Activated naive CD4-positive, alpha-beta T cell treated with Interleukin-2 at 50 U/mL for 16 hours (primary cell): ENCODE data around the gene KRTAP13-3.

Source experiments
- DNase-seq: peaks from one replicate; pipeline ENCODE4 v3.0.0-alpha.2; 2020

The KRTAP13-3 gene, protein sequence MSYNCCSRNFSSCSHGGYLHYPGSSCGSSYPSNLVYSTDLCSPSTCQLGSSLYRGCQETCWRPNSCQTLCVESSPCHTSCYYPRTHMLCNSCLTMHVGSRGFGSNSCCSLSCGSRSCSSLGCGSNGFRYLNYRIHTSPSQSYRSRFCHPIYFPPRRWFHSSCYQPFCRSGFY

DNA sequence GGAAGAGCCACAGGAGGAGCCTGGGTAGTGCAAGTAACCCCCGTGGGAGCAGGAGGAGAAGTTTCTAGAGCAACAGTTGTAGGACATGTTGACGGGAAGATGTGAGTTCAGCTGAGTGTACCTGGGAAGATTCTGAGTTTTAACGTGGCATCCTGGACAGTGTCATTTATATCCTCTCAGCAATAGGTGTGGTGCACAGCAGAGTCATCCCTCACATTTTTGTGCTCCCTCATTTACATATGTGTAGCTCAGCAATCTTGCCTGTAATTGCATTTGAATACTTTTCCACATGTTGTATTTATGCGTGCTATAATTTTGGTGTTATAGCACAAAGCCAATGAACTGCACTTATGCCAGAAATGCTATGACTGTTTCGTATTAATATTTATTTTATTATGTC, at the start of gene KRTAP13-3:
TSS of gene KRTAP13-3 (minus strand) at position 101 of the 400 bp plus-strand sequence. CDS start at position 87, 14 bp downstream.
- DNase-seq = no peak

DNA sequence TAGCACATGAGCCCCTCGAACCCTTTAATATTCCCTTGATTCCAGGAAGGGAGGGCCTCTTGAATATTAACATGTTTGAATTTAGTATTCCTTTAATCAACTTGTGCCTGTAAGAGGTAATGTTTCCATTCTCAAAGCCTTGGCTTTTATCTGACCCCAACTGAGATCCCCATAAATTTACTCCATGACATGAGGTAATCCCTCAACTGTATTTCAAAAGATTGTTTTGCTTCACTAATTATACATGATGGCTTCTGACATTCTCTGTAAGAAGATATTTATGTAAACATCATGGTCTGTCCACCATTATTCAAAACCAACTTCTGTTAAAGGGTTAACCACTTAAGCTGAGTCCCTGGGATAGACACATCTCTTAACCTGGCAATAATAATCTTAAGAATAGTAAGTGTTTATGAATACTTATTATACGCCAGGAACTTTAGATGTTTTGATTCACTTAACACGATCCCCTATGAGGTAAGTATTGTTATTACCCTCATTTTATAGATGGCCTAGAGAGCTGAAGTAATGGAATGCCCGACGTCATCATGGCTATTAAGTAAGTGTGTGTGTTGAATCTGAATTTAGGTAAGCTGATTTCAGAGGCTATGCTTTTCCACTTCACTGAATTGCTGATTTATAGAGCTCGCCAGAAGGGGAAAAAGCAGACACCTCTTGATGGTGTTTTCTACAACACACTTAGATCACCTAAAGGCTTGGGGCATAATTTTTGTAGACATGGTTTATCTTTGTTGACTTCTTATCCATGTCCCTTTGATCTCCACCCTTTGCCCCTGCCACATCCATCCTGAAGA, 43.4 kb upstream of the KRTAP13-3 start:
- DNase-seq = no peak

DNA sequence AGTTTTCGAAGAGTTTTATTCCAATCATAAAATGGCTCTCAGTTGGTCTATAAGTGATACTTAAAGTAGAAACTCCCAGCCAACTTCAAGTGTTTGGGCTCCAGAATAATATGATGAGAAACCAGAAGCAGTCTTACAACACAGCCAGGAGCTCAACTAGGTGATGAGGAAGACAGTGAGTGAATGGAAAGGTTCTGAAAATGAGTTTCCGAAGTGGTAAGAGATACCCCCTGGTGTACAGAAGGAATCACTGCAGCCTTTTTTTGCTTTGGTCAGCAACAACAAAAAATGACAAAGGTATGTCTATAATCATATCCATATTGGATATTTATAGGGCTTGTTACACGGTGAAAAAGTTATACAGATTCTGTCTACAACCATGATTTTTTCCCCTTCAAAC, 38.0 kb upstream of the KRTAP13-3 start:
- no peak for DNase-seq

DNA sequence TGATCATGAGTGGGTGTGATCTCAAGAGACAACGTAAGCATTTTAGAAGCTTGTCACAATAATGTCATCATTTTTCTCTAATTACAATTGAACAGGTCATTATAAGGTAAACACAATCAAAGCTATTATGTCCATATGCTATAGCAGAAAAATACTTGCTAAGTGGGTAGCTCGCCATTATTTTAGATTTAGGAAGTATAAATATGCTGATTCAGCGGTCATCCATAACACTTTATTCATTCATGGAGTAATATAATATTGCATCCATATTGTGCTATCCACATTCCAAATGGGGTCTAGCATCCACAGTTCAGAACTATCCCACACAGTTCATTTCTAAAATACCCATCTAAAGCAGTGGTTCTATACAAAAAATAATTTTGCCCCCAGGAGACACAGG, 22.8 kb upstream of the KRTAP13-3 start:
- no peak for DNase-seq

DNA sequence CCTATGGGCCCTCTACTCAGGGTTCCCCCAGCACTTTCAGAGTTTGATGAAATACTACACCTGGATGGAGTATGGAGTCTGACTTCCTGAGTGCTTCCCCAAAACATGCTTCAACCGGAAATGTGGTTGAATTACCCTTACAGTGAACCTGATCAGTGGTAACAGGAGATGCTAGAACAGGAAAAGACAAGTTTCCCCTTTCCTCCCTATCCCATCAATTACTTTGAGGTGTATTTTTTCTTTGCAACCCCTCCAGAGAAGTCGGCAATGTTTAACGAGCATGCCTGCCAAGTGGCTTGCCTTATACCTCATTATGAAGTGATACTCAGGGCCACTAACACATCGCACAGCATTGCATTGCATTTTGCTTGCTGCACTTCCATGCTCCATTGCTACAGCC, 21.3 kb upstream of the KRTAP13-3 start:
- no peak for DNase-seq

DNA sequence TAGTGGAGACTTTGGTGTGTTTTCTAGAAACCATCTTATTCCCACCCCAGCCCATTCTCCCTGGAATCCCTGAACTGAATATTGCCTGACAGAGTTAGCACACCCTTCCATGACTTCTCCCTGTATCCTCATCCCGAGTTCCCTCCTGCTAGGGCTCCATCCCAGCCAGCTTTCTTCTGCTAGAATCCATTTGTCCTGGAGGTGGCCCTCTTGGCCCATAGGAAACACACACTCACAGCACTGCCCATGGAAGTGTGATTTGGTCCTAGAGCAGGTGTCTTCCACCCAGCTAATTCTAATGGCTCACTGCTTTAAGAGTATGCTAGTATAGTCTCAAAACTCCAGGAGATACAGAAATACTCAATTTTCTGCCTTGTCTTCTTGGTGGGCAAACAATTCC, 18.5 kb upstream of the KRTAP13-3 start:
- no peak for DNase-seq

DNA sequence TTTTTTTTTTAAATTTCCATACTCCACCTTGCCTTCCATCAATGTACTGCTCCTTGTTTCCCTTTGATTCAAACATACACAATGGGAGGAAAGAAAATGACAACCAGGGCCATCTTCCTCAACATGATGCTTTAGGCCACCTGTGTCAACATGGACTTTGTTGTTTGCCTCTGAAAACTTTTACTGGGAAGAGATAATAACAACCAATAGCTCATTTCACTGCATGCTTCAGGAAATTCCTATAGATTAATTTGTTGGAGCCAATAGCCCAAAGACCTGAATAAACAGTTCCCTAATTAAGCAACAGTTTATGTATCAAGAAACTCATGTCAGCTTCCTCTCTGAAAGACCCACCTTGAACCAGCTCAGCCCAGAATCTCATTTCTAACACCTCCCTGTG, 17.5 kb upstream of the KRTAP13-3 start:
- no peak for DNase-seq

DNA sequence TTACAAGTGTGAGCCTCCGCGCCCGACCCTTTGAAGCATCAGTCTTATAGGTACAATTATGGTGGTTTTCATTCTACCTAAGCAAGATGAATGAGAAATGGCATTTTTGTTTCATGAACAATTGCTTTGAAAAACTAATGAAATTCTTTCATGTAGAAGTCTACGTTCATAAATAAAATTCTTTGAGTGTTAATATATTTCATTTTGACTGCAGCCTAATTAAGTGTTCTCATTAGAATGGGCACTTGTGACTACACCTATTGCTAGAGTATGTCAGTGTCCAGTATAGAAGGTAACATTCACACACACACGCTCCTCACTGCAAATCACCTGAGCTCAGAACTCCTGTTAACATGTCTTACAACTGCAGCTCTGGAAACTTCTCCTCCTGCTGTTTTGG, 14.2 kb upstream of the KRTAP13-3 start, which contains the start of gene KRTAP15-1:
TSS of gene KRTAP15-1 (plus strand) at position 301 of the 400 bp plus-strand sequence. CDS start at position 354, 53 bp downstream.
- DNase-seq = no peak

DNA sequence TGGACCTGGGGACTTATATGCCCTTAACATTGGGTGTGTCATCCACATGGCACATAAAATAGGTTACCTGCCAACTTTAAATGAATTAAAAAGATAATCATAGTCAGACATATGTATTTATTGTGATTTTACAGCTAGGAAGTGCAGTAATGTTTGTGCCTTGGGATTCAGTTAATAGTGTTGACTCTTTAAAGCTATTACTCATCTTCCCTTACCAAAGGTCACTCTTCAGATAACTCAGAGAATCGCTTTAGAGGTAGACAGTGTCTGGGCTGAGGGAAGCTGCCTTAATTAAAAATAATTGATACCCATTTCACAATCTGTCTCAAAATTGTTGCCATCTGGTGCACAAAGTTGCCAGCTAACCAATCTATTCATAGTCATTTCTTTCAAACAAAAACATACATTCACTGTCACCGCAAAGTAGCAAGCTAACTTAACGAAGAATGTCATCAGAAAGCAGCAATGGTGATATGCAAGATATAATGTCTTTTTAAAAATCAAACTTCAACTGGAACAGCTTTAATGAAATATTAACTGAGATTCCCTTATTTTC, 11.4 kb upstream of the KRTAP13-3 start:
- no peak for DNase-seq

DNA sequence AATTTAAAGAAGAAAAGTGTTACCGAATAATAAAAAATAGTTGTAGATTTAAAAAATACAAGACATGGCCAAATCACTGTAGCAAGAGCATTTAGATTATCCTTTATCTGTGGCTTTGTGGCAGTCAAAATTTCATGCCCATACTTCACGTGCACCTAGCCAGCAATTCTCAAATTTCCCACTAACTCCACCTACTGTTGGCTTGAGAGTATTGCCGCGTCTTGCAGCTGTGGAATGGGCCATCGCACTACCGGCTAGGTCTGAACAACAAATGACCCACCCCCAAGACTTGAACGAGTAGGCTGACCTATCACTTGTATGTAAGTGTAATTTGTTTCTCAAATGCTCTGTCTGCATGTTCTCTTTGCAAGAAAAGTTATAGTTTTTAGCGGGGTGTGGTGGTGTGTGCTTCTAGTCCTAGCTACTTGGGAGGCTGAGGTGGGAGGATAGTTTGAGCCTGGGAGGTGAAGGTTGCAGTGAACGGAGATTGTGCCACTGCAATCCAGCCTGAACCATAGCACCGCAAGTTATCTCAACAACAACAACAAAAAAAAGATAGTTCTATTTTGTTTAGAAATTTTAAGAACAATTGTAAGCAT, 8.4 kb upstream of the KRTAP13-3 start:
- no peak for DNase-seq

DNA sequence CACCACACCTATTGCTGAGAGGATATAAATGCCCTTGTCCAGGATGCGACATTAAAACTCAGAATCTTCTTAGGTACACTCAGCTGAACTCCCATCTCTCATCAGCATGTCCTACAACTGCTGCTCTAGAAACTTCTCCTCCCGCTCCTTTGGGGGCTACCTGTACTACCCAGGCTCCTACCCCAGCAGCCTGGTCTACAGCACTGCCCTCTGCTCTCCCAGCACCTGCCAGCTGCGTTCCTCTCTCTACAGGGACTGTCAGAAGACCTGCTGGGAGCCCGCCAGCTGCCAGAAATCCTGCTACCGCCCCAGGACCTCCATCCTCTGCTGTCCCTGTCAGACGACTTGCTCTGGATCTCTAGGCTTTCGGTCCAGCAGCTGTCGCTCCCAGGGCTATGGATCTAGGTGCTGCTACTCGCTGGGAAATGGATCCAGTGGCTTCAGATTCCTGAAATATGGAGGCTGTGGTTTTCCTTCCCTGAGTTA, 4.5 kb upstream of the KRTAP13-3 start, which contains the start of gene KRTAP13-4:
TSS of gene KRTAP13-4 (plus strand) at position 51 of the 486 bp plus-strand sequence. CDS start at position 107, 56 bp downstream.
- DNase-seq = no peak

DNA sequence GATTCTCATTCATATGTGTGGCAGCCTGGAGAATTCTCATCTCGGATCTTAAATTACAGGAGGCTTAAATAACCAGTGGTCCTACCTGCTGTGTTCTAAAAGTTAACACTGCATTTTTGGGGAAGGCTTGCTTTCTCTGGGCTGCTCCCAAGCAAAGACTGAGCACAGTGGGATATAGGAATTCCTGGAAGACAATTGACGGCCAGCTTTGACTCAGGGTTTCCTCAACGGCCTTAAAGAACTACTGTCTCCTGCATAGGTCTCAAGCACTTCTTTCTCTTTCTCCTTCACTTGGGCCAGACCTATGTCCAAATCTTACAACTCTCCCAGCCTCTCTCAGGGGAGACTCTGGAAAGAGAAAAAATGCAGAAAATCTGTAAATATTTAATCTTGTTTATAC, 1.0 kb upstream of the KRTAP13-3 start:
- DNase-seq = no peak

DNA sequence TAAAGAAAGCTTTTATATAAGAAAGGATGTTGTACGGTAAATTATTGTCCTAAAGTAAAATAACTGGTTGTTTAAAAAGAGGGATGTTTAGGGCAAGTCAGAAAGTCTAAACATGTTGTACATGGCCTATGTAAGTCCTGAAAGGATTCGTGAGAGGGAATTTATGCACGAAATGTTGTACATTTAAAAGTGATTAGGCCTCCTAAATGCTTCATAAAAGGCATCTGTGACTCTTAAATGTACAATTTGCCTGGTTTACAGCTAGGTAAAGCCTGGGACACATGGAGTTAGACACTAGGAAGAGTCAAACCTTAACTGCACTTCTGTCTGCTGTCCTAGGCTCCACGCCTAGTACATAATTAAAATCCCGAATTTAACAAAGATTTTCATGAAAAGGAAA, 9.7 kb downstream of the KRTAP13-3 start:
- no peak for DNase-seq

DNA sequence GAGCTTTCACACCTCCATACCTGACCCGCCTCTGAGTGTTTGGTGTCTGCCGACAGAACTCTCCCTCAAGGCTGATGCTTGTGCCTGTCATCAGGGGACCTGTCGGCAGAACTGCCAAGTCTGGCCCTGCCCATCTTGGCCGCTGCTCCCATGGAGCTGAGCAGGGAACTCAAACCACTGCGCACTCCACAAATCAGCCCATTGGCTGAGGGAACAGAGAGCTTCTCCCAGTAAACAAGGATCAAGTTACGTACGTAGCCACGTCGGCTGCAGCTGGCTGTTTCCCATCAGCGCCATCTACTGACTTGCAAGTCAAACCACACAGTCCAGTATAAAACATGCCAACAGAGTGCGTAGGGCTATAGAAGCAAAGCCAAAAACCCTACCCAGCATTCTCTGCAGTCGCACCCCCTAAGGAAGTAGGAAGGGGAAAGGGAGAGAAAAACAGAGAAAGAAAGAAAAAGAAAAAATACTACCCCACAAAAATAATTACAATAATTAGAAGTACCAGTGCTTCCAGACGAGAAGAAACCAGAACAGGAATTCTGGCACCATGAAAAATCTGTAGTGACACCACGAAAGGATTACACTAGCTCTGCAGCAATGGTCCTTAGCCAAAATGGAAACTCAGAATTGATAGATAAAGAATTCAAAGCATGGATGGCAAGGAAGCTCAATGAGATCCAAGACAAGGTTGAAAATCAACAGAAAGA, 16.8 kb downstream of the KRTAP13-3 start:
- no peak for DNase-seq

DNA sequence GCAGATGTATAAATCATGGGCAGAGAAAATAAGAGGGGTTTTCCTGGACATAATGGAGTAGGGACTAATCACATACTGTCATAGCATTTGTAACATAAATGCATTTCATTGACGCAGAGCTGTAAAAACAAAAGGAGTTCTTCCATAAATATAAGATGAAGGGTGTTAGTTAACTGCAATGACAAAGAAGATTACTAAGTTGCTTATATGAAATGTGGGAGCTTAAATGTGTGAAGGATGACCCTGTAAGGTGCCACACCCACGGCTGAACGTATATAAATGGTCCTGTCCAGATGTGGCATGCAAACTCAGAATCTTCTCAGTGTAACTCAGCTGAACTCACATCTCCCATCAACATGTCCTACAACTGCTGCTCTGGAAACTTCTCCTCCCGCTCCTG, 30.0 kb downstream of the KRTAP13-3 start, which contains the start of gene KRTAP13-1:
TSS of gene KRTAP13-1 (plus strand) at position 301 of the 400 bp plus-strand sequence. CDS start at position 357, 56 bp downstream.
- no peak for DNase-seq

DNA sequence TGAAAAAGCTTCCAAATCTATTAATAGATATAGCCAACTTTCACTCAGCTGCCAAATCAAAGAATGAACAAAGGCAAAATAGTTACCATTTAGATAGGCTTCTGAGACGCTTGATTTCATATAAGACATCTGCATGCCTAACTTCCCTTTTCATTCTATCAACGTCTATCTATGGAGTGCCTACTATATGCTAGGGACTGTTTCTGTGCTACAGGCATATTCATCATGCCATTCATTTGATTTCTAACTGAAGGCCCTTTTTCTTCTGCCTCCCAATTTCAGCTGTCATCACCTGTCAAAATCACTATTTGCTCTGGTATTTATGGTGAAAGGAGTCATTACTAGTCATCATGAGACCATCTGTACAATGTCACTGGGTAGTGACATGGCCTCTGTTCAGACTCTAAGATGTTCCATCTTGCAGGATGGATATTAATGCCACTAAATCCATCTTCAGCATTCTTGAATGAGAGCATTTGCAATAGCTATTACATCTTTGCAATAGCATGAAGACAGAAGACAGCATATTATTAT, 34.2 kb downstream of the KRTAP13-3 start:
- no peak for DNase-seq

DNA sequence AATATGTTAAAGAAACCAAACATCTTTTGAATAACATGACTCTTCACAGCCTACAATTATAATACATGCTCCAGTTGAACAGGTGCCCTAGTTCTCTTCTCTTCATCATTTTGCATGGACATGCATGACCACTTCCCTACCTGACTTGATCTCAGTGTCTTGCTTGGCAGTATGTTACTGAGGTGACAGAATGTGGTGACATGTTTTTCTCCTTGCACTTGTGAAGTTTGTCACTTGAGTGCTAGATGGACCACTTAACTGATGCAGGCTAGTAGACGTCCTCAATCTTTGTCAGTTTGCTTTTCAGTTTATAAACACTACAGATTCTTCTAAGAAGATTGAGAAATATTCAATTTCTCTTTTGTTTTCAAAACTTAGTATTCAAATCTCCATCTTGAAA, 43.5 kb downstream of the KRTAP13-3 start:
- DNase-seq = no peak
